Activated CD8-positive, alpha-beta T cell treated with anti-CD3 and anti-CD28 coated beads for 36 hours (primary cell): ENCODE measurements around the gene FLT4. TPM values are rescaled to one million over a fixed set of nuclear protein-coding genes. Genes with fewer than 3 reads are reported as not detected.

ENCODE experiments used
- ATAC-seq: fragments of 200-7000 bp; cut with Tn5 transposase; one replicate; pipeline ENCODE4 v1.10.0; 2021; ENCODE audit warnings: mild to moderate bottlenecking, moderate library complexity
- CTCF ChIA-PET: fragments of 350-600 bp; sonication (Branson Sonifier 250); formaldehyde crosslinking; loops from one replicate; lab custom pipeline; 2021; ENCODE audit warnings: antibody characterized with exemption; lab: Charles Lee
- POLR2A ChIA-PET: fragments of 350-600 bp; sonication (Branson Sonifier 250); formaldehyde crosslinking; loops from one replicate; lab custom pipeline; 2021; ENCODE audit warnings: antibody characterized with exemption; lab: Charles Lee
- DNase-seq: peaks from one replicate; pipeline ENCODE4 v3.0.0-alpha.2; 2020
- H3K27ac Mint-ChIP-seq: one replicate; pipeline ENCODE4 v1.8.0; 2021; ENCODE audit warnings: mild to moderate bottlenecking, mixed read lengths
- H3K27me3 Mint-ChIP-seq: one replicate; pipeline ENCODE4 v1.8.0; 2021; ENCODE audit warnings: mixed read lengths
- H3K36me3 Mint-ChIP-seq: one replicate; pipeline ENCODE4 v1.8.0; 2021; ENCODE audit warnings: low read depth, mixed read lengths
- H3K4me1 Mint-ChIP-seq: one replicate; pipeline ENCODE4 v1.8.0; 2021; ENCODE audit warnings: low read depth, mixed read lengths
- H3K4me3 Mint-ChIP-seq: one replicate; pipeline ENCODE4 v1.8.0; 2021; ENCODE audit warnings: mild to moderate bottlenecking, moderate library complexity, mixed read lengths
- H3K9me3 Mint-ChIP-seq: one replicate; pipeline ENCODE4 v1.8.0; 2021; ENCODE audit warnings: mixed read lengths
- intact Hi-C: fragments of 100-400 bp; cut with micrococcal nuclease; formaldehyde crosslinking; loops from one replicate; pipeline ENCODE4 v1.10.0; 2022
- total RNA-seq, 2 experiments: library from RNA; stranded (reverse); gene quantifications; one replicate each; pipeline ENCODE4 v1.2.3, GENCODE V29; 2021
- TF ChIP-seq, protein P1 (sequence below): fragments of 200-600 bp; IDR thresholded peaks from one replicate; pipeline ENCODE4 v1.8.0; 2022; ENCODE audit warnings: antibody characterized with exemption, mild to moderate bottlenecking

FLT4 gene
- total RNA-seq, 2 experiments from 2014 or later, result 3.3 to 4.4 TPM

DNA sequence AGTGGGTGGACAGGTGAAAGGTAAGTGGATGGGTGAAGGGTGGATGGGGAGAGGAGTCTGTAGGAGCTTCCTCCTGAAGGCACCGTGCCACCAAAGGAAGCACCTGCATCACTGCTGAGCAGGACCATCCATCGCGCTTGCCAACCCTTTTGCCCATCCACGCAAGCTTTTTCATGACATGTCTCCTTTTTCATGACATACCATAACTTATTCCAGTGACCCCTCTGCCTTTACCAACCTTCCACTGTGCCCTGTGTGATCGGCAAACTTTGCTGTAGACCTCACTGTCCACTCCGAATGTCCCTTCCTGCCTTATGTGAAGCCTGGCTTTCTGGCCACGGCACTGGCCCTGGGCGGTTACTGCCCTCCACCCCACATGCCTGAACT lies 13.4 kb downstream of the FLT4 start:
- Mint-ChIP-seq H3K27me3 (no peaks in the 10 kb centered on the region), H3K4me3 (no peak overlapping the region), H3K4me1 (no peaks in the 10 kb centered on the region), H3K27ac (no peak overlapping the region), H3K9me3 (no peaks in the 10 kb centered on the region), H3K36me3 (no peaks in the 10 kb centered on the region)
- ATAC-seq (no peak), DNase-seq (no peak)
- ChIA-PET CTCF (interaction anchor here (1.8 kb wide), 1 partner anchor 17 kb away, joined by 7 read pairs; no protein-coding TSS in a partner anchor), POLR2A (no interaction called here)
- TF ChIP-seq, protein P1, sequence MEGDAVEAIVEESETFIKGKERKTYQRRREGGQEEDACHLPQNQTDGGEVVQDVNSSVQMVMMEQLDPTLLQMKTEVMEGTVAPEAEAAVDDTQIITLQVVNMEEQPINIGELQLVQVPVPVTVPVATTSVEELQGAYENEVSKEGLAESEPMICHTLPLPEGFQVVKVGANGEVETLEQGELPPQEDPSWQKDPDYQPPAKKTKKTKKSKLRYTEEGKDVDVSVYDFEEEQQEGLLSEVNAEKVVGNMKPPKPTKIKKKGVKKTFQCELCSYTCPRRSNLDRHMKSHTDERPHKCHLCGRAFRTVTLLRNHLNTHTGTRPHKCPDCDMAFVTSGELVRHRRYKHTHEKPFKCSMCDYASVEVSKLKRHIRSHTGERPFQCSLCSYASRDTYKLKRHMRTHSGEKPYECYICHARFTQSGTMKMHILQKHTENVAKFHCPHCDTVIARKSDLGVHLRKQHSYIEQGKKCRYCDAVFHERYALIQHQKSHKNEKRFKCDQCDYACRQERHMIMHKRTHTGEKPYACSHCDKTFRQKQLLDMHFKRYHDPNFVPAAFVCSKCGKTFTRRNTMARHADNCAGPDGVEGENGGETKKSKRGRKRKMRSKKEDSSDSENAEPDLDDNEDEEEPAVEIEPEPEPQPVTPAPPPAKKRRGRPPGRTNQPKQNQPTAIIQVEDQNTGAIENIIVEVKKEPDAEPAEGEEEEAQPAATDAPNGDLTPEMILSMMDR, result no peak
- intact Hi-C loops, result no loop called here

DNA sequence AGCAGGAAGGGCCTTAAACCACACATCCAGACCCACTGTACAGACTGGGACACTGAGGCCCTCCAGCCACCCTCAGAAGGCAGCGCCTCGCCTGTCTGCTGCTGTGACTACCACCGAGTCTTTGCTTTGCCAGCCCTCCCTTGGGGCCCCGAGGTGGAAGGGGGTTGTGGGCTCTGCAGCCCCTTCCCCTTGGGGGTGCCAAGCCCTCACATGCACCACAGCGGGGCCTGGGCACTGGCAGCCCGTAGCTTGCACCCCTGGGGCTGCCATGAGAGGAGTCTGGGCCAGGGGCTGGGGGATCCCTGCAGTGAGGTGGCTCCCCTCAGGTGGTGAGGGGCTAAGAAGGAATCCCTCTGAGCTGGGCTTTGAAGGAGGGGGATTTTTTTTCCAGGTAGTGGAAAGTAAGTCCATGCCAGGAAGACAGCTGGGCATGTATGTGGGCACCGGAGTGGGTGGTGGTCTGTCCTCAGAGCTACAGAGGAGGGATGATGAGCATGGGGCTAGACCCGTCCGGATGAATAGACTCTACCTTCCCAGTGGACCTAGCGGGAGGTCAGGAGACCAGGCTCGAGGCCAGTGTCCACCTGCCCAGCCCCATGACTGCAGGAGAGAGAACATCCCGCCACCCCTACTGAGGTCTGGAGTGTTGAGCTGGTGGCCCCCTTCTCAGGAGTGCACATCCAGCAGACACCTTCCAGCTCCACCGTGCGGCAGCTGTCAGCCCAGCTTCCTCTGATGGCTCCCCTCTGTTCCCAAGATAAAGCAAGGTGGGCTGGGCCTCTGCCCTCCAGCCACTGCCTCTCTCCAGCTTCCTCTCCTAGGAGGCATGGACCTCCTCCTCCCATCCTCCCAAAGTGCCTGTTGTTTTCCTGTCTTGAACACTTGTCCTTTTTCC lies 15.9 kb downstream of the FLT4 start:
- POLR2A ChIA-PET, result interaction anchor here (0.7 kb wide), 1 partner anchor 10 kb away, joined by 3 read pairs; no protein-coding TSS in a partner anchor
- intact Hi-C loops, result no loop called here
- DNase-seq (no peak), ATAC-seq (no peak)
- TF ChIP-seq, protein P1, result no peak
- H3K27me3 Mint-ChIP-seq, result no peaks in the 10 kb centered on the region
- CTCF ChIA-PET, result no interaction called here
- H3K27ac Mint-ChIP-seq, result no peak overlapping the region
- H3K4me1 Mint-ChIP-seq, result no peaks in the 10 kb centered on the region
- no peak overlapping the region for H3K4me3 Mint-ChIP-seq
- H3K9me3 Mint-ChIP-seq, result no peaks in the 10 kb centered on the region
- no peaks in the 10 kb centered on the region for H3K36me3 Mint-ChIP-seq

DNA sequence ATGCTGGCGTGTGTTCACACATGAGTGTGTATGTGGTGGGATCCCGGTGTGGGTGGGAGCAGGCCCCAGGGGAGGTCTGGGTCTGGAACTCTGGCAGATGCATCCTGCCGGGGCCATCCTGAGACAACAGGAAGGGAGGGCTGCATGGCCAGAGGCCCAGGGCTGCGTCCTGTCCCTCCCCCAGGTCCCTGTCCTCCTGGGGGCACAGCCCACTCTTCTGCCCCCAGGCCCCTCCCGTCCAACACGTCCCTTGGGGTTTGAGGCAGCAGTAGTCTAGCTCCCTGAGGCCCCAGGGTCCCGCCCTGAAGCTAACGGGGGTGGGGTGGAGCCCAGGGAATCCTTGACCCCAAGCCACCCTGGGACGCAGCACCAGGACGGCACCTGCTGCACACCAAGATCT lies 16.6 kb downstream of the FLT4 start:
- H3K4me1 Mint-ChIP-seq, result no peaks in the 10 kb centered on the region
- no peaks in the 10 kb centered on the region for H3K36me3 Mint-ChIP-seq
- intact Hi-C loops, result no loop called here
- no peaks in the 10 kb centered on the region for H3K27me3 Mint-ChIP-seq
- ChIA-PET POLR2A (no interaction called here), CTCF (no interaction called here)
- H3K9me3 Mint-ChIP-seq, result no peaks in the 10 kb centered on the region
- H3K4me3 Mint-ChIP-seq, result no peak overlapping the region
- ATAC-seq (no peak), DNase-seq (no peak)
- no peak overlapping the region for H3K27ac Mint-ChIP-seq
- TF ChIP-seq, protein P1, result no peak

DNA sequence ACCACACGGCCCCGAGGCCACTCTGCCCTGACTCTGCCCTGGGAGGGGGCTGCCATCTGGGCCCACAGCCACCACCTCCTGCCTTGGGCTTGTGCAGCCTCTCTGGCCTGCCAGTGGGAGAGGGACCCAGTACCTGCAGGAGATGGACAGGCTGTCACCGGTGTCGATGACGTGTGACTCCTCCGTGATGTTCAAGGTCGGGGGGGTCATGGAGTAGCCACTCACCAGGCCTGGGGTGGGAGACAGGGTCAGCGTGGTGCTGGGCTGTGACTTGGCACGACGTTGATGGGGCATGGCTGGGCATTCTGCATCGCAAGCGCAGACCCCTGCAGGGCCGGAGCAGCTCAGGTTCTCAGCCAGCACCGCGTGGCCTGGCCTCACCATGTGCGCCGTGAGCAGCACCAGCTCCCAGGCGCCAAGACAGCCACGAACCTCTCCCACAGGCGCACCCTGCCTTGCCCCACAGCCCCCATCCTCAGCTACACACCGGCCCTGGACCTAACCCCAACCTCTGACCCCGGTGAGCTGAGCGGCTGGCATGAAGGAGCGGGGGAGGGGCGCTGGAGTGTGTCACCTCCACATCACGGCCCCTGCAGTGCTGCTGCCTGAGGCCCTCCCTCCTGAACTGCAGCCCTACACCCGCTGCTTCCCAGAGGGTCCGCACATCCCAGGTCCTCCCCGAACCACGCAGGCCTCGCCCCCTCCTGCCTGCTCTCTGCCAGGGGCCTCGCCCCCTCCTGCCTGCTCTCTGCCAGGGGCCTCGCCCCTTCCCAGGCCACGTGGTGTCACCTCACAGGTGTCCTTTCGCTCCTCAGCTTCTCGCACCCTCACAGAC lies 17.6 kb downstream of the FLT4 start:
- Mint-ChIP-seq H3K27ac (no peak overlapping the region), H3K4me3 (no peak overlapping the region), H3K36me3 (no peaks in the 10 kb centered on the region), H3K27me3 (no peaks in the 10 kb centered on the region), H3K9me3 (no peaks in the 10 kb centered on the region), H3K4me1 (no peaks in the 10 kb centered on the region)
- ChIA-PET POLR2A (no interaction called here), CTCF (no interaction called here)
- intact Hi-C loops, result no loop called here
- TF ChIP-seq, protein P1, result no peak
- DNase-seq, result no peak
- no peak for ATAC-seq
